Right lung (tissue), 10 donors: ENCODE results near the gene RAB39B. TPM values are rescaled to one million over a fixed set of nuclear protein-coding genes. Genes with fewer than 3 reads are reported as not detected.
A peak's percentile ranks its signal among the peaks of the same experiment; 100 is the strongest.
"Not testable (repeated sequence)": the region's sequence is repeated elsewhere in the genome, so short reads cannot be mapped to it uniquely, and the experiment has no call there.

Experiments used
- DNase-seq, 2 donors: peaks; one replicate each; pipeline ENCODE4 v3.0.0-alpha.2; 2013
- long read RNA-seq, 8 donors: transcript quantifications; one replicate each; lab custom pipeline, GENCODE V29; 2026
- polyA plus RNA-seq, 5 donors: library from polyadenylated mRNA; unstranded; fragments of 120-200 nt; gene quantifications; one replicate each; pipeline versions ENCODE4 v1.2.1 to v1.2.3, GENCODE V29; 2013; ENCODE audit warnings: inconsistent platforms in 1 of 5, low replicate concordance in 1 of 5; ENCODE audit not compliant: insufficient read length in 5 of 5, insufficient read depth in 1 of 5

Gene RAB39B
- 1 to 10 TPM in 3 of 5 donors, under 1 TPM in 2; 0.77 to 1.2 (median 1.0) TPM for polyA plus RNA-seq
- long read RNA-seq, donor 1, partial matches to known transcripts: 0 of 1 reads
- long read RNA-seq, donor 1, other reads (novel, unspliced or antisense): 0 of 1 reads
- long read RNA-seq, donor 2, partial matches to known transcripts: 0 of 1 reads
- long read RNA-seq, donor 2, other reads (novel, unspliced or antisense): 0 of 1 reads
- long read RNA-seq, donor 3: 0 reads
- long read RNA-seq, donor 4, partial matches to known transcripts: 0 of 2 reads
- long read RNA-seq, donor 4, other reads (novel, unspliced or antisense): 0 of 2 reads
- long read RNA-seq, donor 5, partial matches to known transcripts: 0 of 1 reads
- long read RNA-seq, donor 5, other reads (novel, unspliced or antisense): 0 of 1 reads
- long read RNA-seq, donor 6: 0 reads
- long read RNA-seq, donor 7, partial matches to known transcripts: 0 of 1 reads
- long read RNA-seq, donor 7, other reads (novel, unspliced or antisense): 0 of 1 reads
- long read RNA-seq, donor 8: 0 reads

GRCh38 chrX:155263854-155264628, at the start of gene RAB39B:
RAB39B (minus strand) TSS chrX:155264491; CDS start chrX:155264288, 203 bp downstream.
- peak in 1 of 2 donors; percentile 7 for DNase-seq

- no peak for DNase-seq
Observed at GRCh38 chrX:155313766-155314165, 49.5 kb upstream of the RAB39B start.

- DNase-seq: no peak
Observed at GRCh38 chrX:155293771-155294170, 29.5 kb upstream of the RAB39B start.

- no peak for DNase-seq
Observed at GRCh38 chrX:155279873-155280272, 15.6 kb upstream of the RAB39B start.

GRCh38 chrX:155270969-155271368, 6.7 kb upstream of the RAB39B start:
- DNase-seq: no peak

GRCh38 chrX:155267995-155268394, 3.7 kb upstream of the RAB39B start:
- not testable (repeated sequence) for DNase-seq

GRCh38 chrX:155266439-155266838, 2.1 kb upstream of the RAB39B start:
- no peak for DNase-seq

GRCh38 chrX:155262970-155263754, 1.1 kb downstream of the RAB39B start:
- DNase-seq: no peak

GRCh38 chrX:155259752-155260151, 4.5 kb downstream of the RAB39B start:
- DNase-seq: no peak

- no peak for DNase-seq
Observed at GRCh38 chrX:155251391-155251790, 12.9 kb downstream of the RAB39B start.

GRCh38 chrX:155247497-155247896, 16.8 kb downstream of the RAB39B start:
- DNase-seq: no peak

- DNase-seq: no peak
Observed at GRCh38 chrX:155246748-155247147, 17.5 kb downstream of the RAB39B start.

GRCh38 chrX:155242300-155242699, 22.0 kb downstream of the RAB39B start:
- no peak for DNase-seq

GRCh38 chrX:155237719-155238118, 26.6 kb downstream of the RAB39B start:
- no peak for DNase-seq

GRCh38 chrX:155235891-155236290, 28.4 kb downstream of the RAB39B start:
- no peak for DNase-seq

- DNase-seq: no peak
Observed at GRCh38 chrX:155231163-155231562, 33.1 kb downstream of the RAB39B start.

- DNase-seq: no peak
Observed at GRCh38 chrX:155225774-155226173, 38.5 kb downstream of the RAB39B start.

GRCh38 chrX:155223746-155224145, 40.5 kb downstream of the RAB39B start:
- DNase-seq: not testable (repeated sequence)

- no peak for DNase-seq
Observed at GRCh38 chrX:155221351-155221750, 42.9 kb downstream of the RAB39B start.

GRCh38 chrX:155218777-155219176, 45.5 kb downstream of the RAB39B start:
- DNase-seq: no peak

- DNase-seq: no peak
Observed at GRCh38 chrX:155216940-155217440, 47.3 kb downstream of the RAB39B start.
